DND-41 (cell line): ENCODE measurements around the gene GK.
"Not testable (repeated sequence)": the region's sequence is repeated elsewhere in the genome, so short reads cannot be mapped to it uniquely, and the experiment has no call there.

Experiments
- ATAC-seq: fragments of 200-7000 bp; cut with Tn5 transposase; 3 replicates; pipeline ENCODE4 v1.9.1; 2021; ENCODE audit warnings: low read depth; ENCODE audit not compliant: insufficient read depth
- DNase-seq: peaks from one replicate; pipeline ENCODE4 v3.0.0-alpha.2; 2020
- H2AFZ ChIP-seq: 2 replicates; pipeline ENCODE4 v1.6.0; 2012; ENCODE audit warnings: low read depth, low read length
- H3K27ac ChIP-seq: 2 replicates; pipeline ENCODE4 v1.5.1; 2012; ENCODE audit warnings: low read length, inconsistent platforms
- H3K27me3 ChIP-seq: fragments of 200-600 bp; sonication (generic); 2 replicates; pipeline ENCODE4 v1.6.0; 2012; ENCODE audit warnings: low read length, mild to moderate bottlenecking, inconsistent platforms; ENCODE audit not compliant: insufficient read depth, poor library complexity
- H3K36me3 ChIP-seq: 2 replicates; pipeline ENCODE4 v1.5.1; 2012; ENCODE audit warnings: low read length, inconsistent platforms; ENCODE audit not compliant: insufficient read depth
- H3K4me1 ChIP-seq: 2 replicates; pipeline ENCODE4 v1.5.1; 2012; ENCODE audit warnings: mild to moderate bottlenecking, low read length; ENCODE audit not compliant: insufficient read depth
- H3K4me2 ChIP-seq: 2 replicates; pipeline ENCODE4 v1.6.0; 2012; ENCODE audit warnings: mild to moderate bottlenecking, moderate library complexity, low read length, inconsistent platforms; ENCODE audit not compliant: insufficient read depth
- H3K4me3 ChIP-seq, 2 experiments: fragments of 200-600 bp in 1 of 2; shearing (Covaris generic) in 1 of 2; 2 replicates each; pipeline ENCODE4 v1.5.1; 2012 to 2016; ENCODE audit warnings: inconsistent platforms in 2 of 2, low read length in 2 of 2, mild to moderate bottlenecking in 2 of 2, low read depth in 1 of 2, moderate library complexity in 1 of 2
- H3K79me2 ChIP-seq: 2 replicates; pipeline ENCODE4 v1.6.0; 2012; ENCODE audit warnings: low read length, inconsistent platforms; ENCODE audit not compliant: insufficient read depth
- H3K9ac ChIP-seq: 2 replicates; pipeline ENCODE4 v1.6.0; 2012; ENCODE audit warnings: low read depth, mild to moderate bottlenecking, inconsistent platforms, low read length, moderate library complexity
- H3K9me3 ChIP-seq: 2 replicates; pipeline ENCODE4 v1.5.1; 2012; ENCODE audit warnings: low read length, moderate library complexity, mild to moderate bottlenecking, inconsistent platforms; ENCODE audit not compliant: insufficient read depth, severe bottlenecking
- H4K20me1 ChIP-seq: 2 replicates; pipeline ENCODE4 v1.6.0; 2012; ENCODE audit warnings: low read length; ENCODE audit not compliant: insufficient read depth
- CTCF ChIP-seq: IDR thresholded peaks from 2 replicates; pipeline ENCODE4 v1.5.1; 2012; ENCODE audit warnings: borderline replicate concordance, low read length, moderate library complexity, mild to moderate bottlenecking; ENCODE audit not compliant: poor library complexity, severe bottlenecking; ENCODE audit errors: extremely low read depth
- EZH2 ChIP-seq: IDR thresholded peaks from 3 replicates; pipeline ENCODE4 v1.6.1; 2012; ENCODE audit warnings: borderline replicate concordance, low read depth, mild to moderate bottlenecking, moderate library complexity, low read length, inconsistent platforms; ENCODE audit not compliant: severe bottlenecking

The GK gene

GRCh38 chrX:30649859-30650258 lies 3.4 kb upstream of the GK start:
- no peak overlapping the region for H3K27ac ChIP-seq
- ATAC-seq, result no peak

GRCh38 chrX:30652527-30653414 lies 452 bp upstream of the GK start:
- ATAC-seq, result peak; percentile 86
- Histone ChIP-seq H2AFZ (peak overlapping the region; percentile 93), H3K9me3 (no peaks in the 10 kb centered on the region), H3K4me1 (peaks cover 33% of the 10 kb centered on the region), H3K36me3 (0 out of 2 replicates have a peak, but pooled peaks cover 3% of the 10 kb centered on the region), H4K20me1 (no peaks in the 10 kb centered on the region), H3K4me3 (peak overlapping the region; percentile 51 to 83), H3K27me3 (no peaks in the 10 kb centered on the region), H3K4me2 (peak overlapping the region; percentile 63), H3K79me2 (peaks cover 20% of the 10 kb centered on the region), H3K9ac (peak overlapping the region; percentile 80), H3K27ac (peak overlapping the region; percentile 97)
- TF ChIP-seq EZH2 (no peak), CTCF (no peak)
- DNase-seq, result peak; percentile 91

More at GRCh38 chrX:30649859-30650258, 3.4 kb upstream of the GK start:
- no peak overlapping the region for H2AFZ ChIP-seq
- no peaks in the 10 kb centered on the region for H3K27me3 ChIP-seq
- H3K4me1 ChIP-seq, result peaks cover 26% of the 10 kb centered on the region
- TF ChIP-seq EZH2, result no peak
- TF ChIP-seq CTCF, result no peak
- H4K20me1 ChIP-seq, result no peaks in the 10 kb centered on the region
- H3K36me3 ChIP-seq, result no peaks in the 10 kb centered on the region
- DNase-seq, result no peak
- no peak overlapping the region for H3K4me3 ChIP-seq
- no peak overlapping the region for H3K4me2 ChIP-seq
- H3K9me3 ChIP-seq, result no peaks in the 10 kb centered on the region
- H3K79me2 ChIP-seq, result peaks cover 9% of the 10 kb centered on the region
- no peak overlapping the region for H3K9ac ChIP-seq

DNA sequence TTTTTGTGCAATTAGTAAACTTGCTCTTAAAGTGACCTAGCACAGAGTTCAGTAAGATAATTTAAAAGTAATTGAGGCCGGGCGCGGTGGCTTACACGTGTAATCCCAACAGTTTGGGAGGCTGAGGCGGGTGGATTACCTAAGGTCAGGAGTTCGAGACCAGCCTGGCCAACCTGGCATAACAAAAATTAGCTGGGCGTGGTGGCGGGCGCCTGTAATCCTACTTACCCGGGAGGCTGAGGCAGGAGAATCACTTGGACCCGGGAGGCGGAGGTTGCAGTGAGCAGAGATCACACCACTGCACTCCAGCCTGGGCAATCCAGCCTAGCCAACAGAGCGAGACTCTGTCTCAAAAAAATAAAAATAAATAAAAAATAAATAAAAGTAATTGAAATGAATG lies 1.2 kb downstream of the GK start:
- Histone ChIP-seq H3K79me2 (peaks cover 25% of the 10 kb centered on the region), H3K4me3 (peak overlapping the region in 1 of 2 experiments; percentile 72; a peak in 2 of 4 replicates), H3K9ac (peak overlapping the region; percentile 70; the same call in 1 of the 2 replicates), H3K4me1 (peaks cover 33% of the 10 kb centered on the region), H3K4me2 (peak overlapping the region; percentile 88)
- not testable (repeated sequence) for H4K20me1 ChIP-seq, H3K36me3 ChIP-seq, H3K27me3 ChIP-seq, ATAC-seq, H3K27ac ChIP-seq, DNase-seq, H3K9me3 ChIP-seq, H2AFZ ChIP-seq

DNA sequence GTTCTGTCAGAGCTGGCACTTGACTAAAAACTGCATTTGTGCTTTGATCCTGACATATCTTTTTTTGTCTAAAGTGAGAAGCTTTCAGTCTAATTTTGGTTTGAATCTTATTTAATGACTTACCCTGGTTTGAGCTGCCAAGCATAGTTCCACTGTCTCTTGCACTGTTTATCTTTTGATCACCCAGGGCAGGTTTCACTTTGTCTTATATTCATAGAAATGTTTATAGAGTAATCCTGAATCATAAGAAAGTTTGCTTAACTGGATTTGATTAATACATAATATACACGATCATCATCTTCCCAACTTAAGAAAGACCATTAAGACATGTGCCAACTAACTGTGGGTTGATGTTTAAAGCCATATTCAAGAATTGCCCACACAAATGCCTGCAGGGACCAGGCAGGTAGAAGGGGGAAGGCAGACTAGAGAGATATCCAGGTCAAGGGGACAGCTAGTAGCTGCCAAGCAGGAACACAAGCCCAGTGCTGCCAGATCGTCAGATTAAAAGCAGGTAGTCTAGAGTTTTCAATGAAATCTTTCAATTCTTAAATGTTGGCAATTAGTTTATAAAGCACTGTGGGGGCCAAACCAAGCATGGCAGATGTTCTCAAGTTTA lies 1.9 kb downstream of the GK start:
- 0 out of 2 replicates have a peak overlapping the region, but pooled peaks have one; percentile 3 for H3K9ac ChIP-seq
- ATAC-seq (no peak), DNase-seq (no peak)
- no peak overlapping the region for H3K27ac ChIP-seq
- H3K4me2 ChIP-seq, result peak overlapping the region; percentile 88; the same call in 1 of the 2 replicates
- H3K4me3 ChIP-seq, result no peak overlapping the region
- 0 out of 2 replicates have a peak, but pooled peaks cover 3% of the 10 kb centered on the region for H3K36me3 ChIP-seq
- H3K79me2 ChIP-seq, result peaks cover 25% of the 10 kb centered on the region
- no peaks in the 10 kb centered on the region for H3K9me3 ChIP-seq
- no peaks in the 10 kb centered on the region for H3K27me3 ChIP-seq
- no peak overlapping the region for H2AFZ ChIP-seq
- no peaks in the 10 kb centered on the region for H4K20me1 ChIP-seq
- H3K4me1 ChIP-seq, result peaks cover 33% of the 10 kb centered on the region
- TF ChIP-seq EZH2 (no peak), CTCF (no peak)
